Right ventricle myocardium superior (tissue), 1 donor: ENCODE data around the gene MRPL23. TPM values are rescaled to one million over a fixed set of nuclear protein-coding genes. Genes with fewer than 3 reads are reported as not detected.

Experiments used
- ATAC-seq: fragments of 200-7000 bp; cut with Tn5 transposase; one replicate; pipeline ENCODE4 v1.9.1; 2020; ENCODE audit warnings: mild to moderate bottlenecking; ENCODE audit not compliant: poor library complexity
- DNase-seq: peaks from one replicate; pipeline ENCODE4 v3.0.0-alpha.2; 2020
- intact Hi-C: fragments of 100-400 bp; cut with DNase I; formaldehyde crosslinking; loops from one replicate; pipeline ENCODE4 v1.11.2; 2022
- total RNA-seq: library from RNA; stranded (reverse); fragmentation: NEBNext Ultra II Directional; extraction: Animal tissue kit (Norgen Biotek cat#: 25700); gene quantifications from one replicate; pipeline ENCODE4 v1.2.1, GENCODE V29; 2021
- donor health status: DM: no; HTN: yes; CAD: no; lungs with severe emphysema.

The MRPL23 gene
- total RNA-seq, 1 donor from 2014 or later, result 99.3 TPM

- intact Hi-C loops, result no loop called here
- ATAC-seq (no peak), DNase-seq (no peak)
Observed at GRCh38 chr11:1920128-1920908, 26.8 kb upstream of the MRPL23 start.

DNA sequence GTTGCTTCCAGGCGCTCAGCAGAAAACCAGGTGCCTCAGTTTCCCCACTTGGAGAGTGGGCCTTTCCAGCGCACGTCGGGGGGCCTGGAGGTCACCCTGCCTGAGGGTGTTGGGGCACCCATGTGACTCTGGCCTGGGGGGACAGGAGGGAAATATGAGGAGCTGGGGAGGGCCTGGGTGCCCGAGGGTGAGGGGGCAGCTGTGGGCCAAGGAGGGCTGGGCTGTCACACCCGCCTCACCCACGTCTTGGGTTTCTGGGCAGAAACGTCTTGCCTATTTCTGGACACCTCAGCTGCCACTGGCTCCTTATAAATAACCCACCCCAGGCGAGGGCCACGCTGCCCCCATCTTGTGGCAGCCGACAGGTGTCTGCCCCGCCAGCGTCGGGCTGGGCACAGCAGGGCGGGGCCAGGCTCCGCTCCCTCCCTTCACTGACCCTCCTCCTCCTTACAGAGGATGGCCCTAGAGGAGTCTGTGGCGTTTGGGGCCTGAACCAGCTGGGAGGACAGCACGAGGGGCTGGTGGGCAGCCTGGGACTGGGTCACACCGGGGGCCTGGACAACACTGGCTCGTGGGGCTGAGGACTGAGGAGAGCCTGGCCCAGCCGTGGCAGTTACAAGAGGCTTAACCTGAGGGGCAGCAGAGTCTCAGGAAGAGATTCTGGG, 26.1 kb upstream of the MRPL23 start:
- intact Hi-C loops, result no loop called here
- DNase-seq (no peak), ATAC-seq (no peak)

DNA sequence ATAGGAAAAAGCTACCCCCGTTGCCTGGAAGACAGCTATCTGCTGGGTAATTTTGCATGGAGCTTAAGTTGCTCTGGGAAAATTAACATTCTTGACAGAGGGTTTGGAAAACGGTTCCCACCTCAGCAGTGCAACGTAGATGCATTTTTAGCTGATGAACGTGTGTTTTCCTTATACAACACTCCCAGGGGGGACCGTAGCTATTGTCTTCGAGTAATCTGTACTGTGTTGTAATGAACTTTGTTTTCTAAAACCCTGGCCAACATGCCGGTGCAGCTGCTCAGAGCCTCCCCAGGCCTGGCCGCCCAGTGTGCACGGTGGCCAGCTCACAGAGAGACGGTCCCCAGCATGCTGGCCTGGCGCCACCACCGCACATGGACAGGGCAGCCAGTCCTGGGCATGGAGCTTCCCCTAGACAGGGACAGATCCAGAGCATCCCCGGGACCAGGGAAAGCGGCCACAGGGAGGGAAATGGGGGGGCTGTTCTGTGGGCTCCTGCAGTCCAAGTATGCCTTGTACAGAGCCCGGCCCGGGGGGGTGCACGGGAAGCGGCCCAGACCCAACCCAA, 25.5 kb upstream of the MRPL23 start:
- intact Hi-C loops, result no loop called here
- peak; percentile 14 for ATAC-seq
- peak; percentile 78 for DNase-seq

- intact Hi-C loops, result no loop called here
- ATAC-seq (peak; percentile 1), DNase-seq (no peak)
Observed at GRCh38 chr11:1922481-1923081, 24.6 kb upstream of the MRPL23 start.

GRCh38 chr11:1923201-1923956, 23.8 kb upstream of the MRPL23 start:
- intact Hi-C loops, result no loop called here
- ATAC-seq, result no peak

GRCh38 chr11:1924181-1924580, 23.0 kb upstream of the MRPL23 start:
- no peak for ATAC-seq
- no peak for DNase-seq
- intact Hi-C loops, result no loop called here

More at GRCh38 chr11:1923201-1923956, 23.8 kb upstream of the MRPL23 start:
- DNase-seq, result no peak

- DNase-seq, result no peak
- intact Hi-C loops, result no loop called here
- ATAC-seq, result no peak
Observed at GRCh38 chr11:1924646-1925372, 22.3 kb upstream of the MRPL23 start.

DNA sequence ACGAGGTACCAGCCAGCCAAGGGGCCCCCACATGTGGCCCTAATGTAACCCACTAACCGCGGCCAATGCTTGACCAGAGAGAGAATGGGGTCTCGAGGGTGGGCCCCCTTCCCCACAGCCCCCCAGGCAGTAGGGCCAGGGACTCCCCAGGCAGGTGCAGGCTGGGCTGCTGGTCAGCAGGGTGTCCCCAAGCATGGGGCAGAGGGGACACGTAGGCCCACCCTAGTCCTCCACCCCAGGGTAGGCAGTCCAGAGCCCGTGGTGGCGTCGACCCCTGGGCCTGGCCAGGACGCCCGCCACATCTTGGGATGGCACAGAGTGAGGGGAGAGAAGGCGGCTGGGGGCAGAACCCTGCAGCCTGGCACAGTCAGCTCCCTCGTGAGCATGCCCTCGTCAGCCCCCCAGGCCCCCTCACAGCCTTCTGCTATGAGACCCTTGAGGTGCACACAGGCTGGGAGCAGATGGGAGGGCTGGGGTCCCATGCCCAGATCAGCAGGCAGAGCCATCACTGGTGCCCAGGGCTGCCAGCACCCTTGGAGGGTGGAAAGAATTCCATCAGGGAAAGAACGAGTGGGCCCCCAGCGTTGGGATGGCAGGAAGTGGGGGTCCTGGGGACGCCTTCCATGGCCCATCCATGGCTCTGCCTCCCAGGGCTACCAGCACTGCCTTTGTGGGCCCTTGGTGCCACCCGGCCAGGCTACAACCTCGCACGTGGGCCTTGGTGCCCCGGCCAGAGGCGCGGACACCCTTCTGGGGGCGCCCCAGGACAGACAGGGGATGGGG, 21.6 kb upstream of the MRPL23 start:
- intact Hi-C loops, result no loop called here
- ATAC-seq, result no peak
- DNase-seq, result no peak

- intact Hi-C loops, result no loop called here
- DNase-seq, result no peak
- ATAC-seq, result no peak
Observed at GRCh38 chr11:1926156-1927025, 20.7 kb upstream of the MRPL23 start.

DNA sequence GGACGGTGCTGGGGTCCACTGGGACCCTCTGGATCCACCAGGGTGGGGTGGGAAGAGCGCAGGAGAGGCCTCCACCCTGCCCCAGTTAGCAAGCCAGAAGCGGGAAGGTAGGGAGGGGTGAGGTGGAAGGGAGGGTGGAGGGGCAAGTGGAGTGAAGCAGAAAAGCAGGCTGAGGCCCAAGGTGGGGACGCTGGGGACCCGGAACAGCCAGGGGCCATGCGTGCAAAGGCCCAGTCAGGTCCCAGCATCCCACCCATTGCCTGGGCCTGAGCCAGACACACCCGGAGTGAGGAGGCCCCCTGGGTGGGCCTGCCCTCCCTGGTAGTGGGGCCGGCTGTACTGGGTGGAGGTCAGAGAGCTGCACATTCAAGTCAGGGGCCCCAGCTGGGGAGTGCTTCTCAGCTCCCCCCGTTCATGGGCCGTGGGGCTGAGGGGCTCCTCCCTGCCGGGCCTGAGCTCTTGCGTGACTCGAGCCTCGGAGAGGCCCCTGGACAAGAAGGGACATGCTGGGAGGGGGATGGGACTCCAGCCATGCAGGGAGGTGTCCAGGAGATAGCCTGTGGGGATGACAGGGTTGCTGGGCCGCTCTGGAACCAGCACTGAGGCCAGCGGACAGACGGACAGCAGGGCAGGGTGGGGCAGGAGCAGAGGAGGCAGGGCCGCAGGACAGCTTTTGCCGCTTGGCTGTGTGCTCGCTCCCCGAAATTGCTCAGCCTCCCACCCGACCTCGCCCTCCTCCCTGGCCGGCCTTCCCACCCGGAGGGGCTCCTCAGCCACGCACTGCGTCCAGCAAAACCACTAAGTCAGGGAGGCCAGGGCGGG, 19.9 kb upstream of the MRPL23 start:
- DNase-seq, result peak; percentile 65

GRCh38 chr11:1927848-1928469, 19.2 kb upstream of the MRPL23 start:
- no peak for ATAC-seq
- intact Hi-C loops, result no loop called here
- DNase-seq, result no peak

More for the DNA sequence above, 19.9 kb upstream of the MRPL23 start:
- ATAC-seq, result peak; percentile 48
- intact Hi-C loops, result no loop called here

DNA sequence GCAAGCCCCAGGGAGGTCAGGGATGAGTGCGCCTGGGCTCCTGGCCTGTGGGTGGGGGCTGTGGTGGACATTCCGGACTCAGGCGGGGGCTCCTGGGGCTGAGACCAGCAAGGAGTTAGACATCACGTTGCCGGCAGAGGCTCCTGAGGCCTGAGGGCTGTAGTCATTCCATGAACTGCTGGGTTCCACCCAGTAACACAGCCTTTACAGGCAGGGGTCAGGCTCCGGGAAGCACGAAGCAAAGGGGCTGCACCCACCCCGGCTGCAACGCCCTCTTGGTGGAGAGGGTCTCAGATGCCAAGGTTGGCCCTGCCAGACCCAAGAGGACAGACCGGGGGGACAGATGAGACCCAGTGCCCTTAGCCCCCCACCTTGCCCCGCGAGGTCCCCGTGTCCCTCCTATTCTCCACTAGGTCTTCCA, 18.7 kb upstream of the MRPL23 start:
- ATAC-seq (no peak), DNase-seq (peak; percentile 45)
- intact Hi-C loops, result no loop called here

- intact Hi-C loops, result no loop called here
- no peak for ATAC-seq
- peak; percentile 33 for DNase-seq
Observed at GRCh38 chr11:1928891-1929541, 18.1 kb upstream of the MRPL23 start.

DNA sequence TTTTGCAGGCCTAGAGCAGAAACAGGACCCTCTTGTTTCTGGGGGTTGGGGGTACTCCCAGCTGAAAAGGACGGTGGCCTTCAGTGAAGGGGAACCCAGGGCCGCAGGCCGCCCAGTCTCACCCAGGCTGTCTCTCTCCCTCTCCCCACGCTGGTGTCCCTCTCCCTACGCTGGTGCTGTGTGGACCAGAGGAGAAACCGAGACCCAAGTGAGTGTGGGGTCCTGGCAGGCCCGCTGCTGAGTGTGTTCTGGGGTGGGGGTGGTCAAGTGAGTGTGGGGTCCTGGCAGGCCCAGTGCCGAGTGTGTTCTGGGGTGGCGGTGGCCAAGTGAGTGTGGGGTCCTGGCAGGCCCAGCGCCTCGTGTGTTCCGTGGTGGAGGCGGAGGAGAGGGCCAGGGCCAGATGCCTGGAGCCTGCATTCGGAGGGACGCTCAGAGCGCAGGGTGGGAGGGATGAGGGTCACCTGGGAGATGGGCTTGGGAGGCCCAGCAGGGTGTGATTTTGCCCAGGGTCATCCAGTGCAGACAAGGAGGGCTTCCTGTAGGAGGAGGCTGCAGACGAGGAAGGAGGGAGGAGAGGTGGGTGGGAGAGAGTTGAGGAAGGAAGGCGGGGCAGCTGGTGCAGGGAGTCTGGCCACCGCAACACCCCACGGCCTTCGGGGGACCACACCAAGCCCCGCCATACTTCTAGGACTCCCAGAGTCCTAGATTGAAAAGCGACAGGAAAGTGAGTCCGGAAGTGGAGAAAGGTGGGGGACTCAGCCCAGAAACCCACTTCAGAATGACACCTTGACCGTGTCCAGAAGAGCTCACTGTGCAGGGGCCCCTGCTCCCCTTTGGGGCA, 17.3 kb upstream of the MRPL23 start:
- no peak for ATAC-seq
- DNase-seq, result peak; percentile 41
- intact Hi-C loops, result no loop called here
